UCSD-AML1 (cell line): ENCODE measurements around the gene SLC13A2.
"Not testable (repeated sequence)": the region's sequence is repeated elsewhere in the genome, so short reads cannot be mapped to it uniquely, and the experiment has no call there.

Experiments used
- DNase-seq: peaks from one replicate; lab custom pipeline; 2025; ENCODE audit not compliant: unreplicated experiment; lab: John Stamatoyannopoulos, UW

The SLC13A2 gene

GRCh38 chr17:28511858-28512461 is 38.5 kb downstream of the SLC13A2 start:
- no peak for DNase-seq

GRCh38 chr17:28513476-28513875 is 40.0 kb downstream of the SLC13A2 start:
- DNase-seq, result no peak

GRCh38 chr17:28514561-28515002 is 41.1 kb downstream of the SLC13A2 start:
- no peak for DNase-seq

- no peak for DNase-seq
Observed at GRCh38 chr17:28515518-28515917, 42.1 kb downstream of the SLC13A2 start.

- no peak for DNase-seq
Observed at GRCh38 chr17:28518132-28518531, 44.7 kb downstream of the SLC13A2 start.

GRCh38 chr17:28518578-28518977 is 45.1 kb downstream of the SLC13A2 start:
- no peak for DNase-seq

GRCh38 chr17:28519236-28519635 is 45.8 kb downstream of the SLC13A2 start:
- peak; percentile 67 for DNase-seq

GRCh38 chr17:28520687-28521086 is 47.2 kb downstream of the SLC13A2 start:
- DNase-seq, result no peak

- DNase-seq, result no peak
Observed at GRCh38 chr17:28521311-28522085, 48.1 kb downstream of the SLC13A2 start.

GRCh38 chr17:28522281-28522680 is 48.8 kb downstream of the SLC13A2 start:
- DNase-seq, result not testable (repeated sequence)

GRCh38 chr17:28523186-28523585 is 49.7 kb downstream of the SLC13A2 start:
- no peak for DNase-seq

- DNase-seq, result no peak
Observed at GRCh38 chr17:28523876-28524275, 50.4 kb downstream of the SLC13A2 start.

- no peak for DNase-seq
Observed at GRCh38 chr17:28524476-28525424, 51.3 kb downstream of the SLC13A2 start.

GRCh38 chr17:28526381-28526780 is 52.9 kb downstream of the SLC13A2 start:
- DNase-seq, result no peak

GRCh38 chr17:28527181-28527681 is 53.8 kb downstream of the SLC13A2 start:
- no peak for DNase-seq

GRCh38 chr17:28527859-28528258 is 54.4 kb downstream of the SLC13A2 start:
- DNase-seq, result no peak

- DNase-seq, result no peak
Observed at GRCh38 chr17:28528327-28529012, 55.0 kb downstream of the SLC13A2 start.

GRCh38 chr17:28529013-28529400 is 55.6 kb downstream of the SLC13A2 start:
- no peak for DNase-seq

GRCh38 chr17:28530250-28530649 is 56.8 kb downstream of the SLC13A2 start:
- DNase-seq, result no peak

GRCh38 chr17:28530926-28531325 is 57.5 kb downstream of the SLC13A2 start:
- DNase-seq, result no peak
